Testis (tissue), 3 donors: Measurements from ENCODE around the gene TGFBI. TPM values are rescaled to one million over a fixed set of nuclear protein-coding genes. Genes with fewer than 3 reads are reported as not detected.

Experiments used
- DNase-seq: peaks from one replicate; pipeline ENCODE4 v3.0.0-alpha.2; 2019
- H3K27ac ChIP-seq, 2 donors: fragments of 200-600 bp; sonication (generic); one replicate each; pipeline ENCODE4 v1.5.1; 2019
- H3K27me3 ChIP-seq: fragments of 200-600 bp; sonication (generic); one replicate; pipeline ENCODE4 v1.5.1; 2019
- H3K36me3 ChIP-seq: fragments of 200-600 bp; sonication (generic); one replicate; pipeline ENCODE4 v1.5.1; 2017; ENCODE audit warnings: low read depth; ENCODE audit errors: missing control alignments
- H3K4me1 ChIP-seq: fragments of 200-600 bp; sonication (generic); one replicate; pipeline ENCODE4 v1.5.1; 2019
- H3K4me3 ChIP-seq, 2 donors: fragments of 200-600 bp; sonication (generic); one replicate each; pipeline ENCODE4 v1.5.1; 2017 to 2019
- H3K9me3 ChIP-seq: fragments of 200-600 bp; sonication (generic); one replicate; pipeline ENCODE4 v1.5.1; 2017
- CTCF ChIP-seq, 3 experiments: fragments of 450-650 bp in 2 of 3; fragments of 200-600 bp in 1 of 3; sonication (generic) in 1 of 3; IDR thresholded peaks; one replicate each; pipeline ENCODE4 v1.5.1; 2016 to 2019; ENCODE audit warnings: antibody characterized with exemption in 3 of 3, mild to moderate bottlenecking in 2 of 3, moderate library complexity in 1 of 3
- POLR2A ChIP-seq: fragments of 450-650 bp; IDR thresholded peaks from one replicate; pipeline ENCODE4 v1.6.1; 2017; ENCODE audit warnings: antibody characterized with exemption, mild to moderate bottlenecking, moderate library complexity
- WGBS, 2 donors: methylation state at CpG; one replicate each; pipeline ENCODE4 v1.1.5; 2018; 5-methylcytosine and 5-hydroxymethylcytosine counted together
- intact Hi-C: fragments of 100-400 bp; cut with DNase I; formaldehyde crosslinking; loops from one replicate; pipeline ENCODE4 v1.15.1; 2023; ENCODE audit warnings: low total_unique reads
- polyA plus RNA-seq: library from polyadenylated mRNA; stranded (reverse); fragments of 350-450 nt; fragmentation: Illumina TruSeq; extraction: RNeasy Lipid Tissue Mini Kit (QIAGEN cat#74804); gene quantifications from one replicate; pipeline ENCODE4 v1.2.3, GENCODE V29; 2014; ENCODE audit warnings: low read depth, low replicate concordance; ENCODE audit not compliant: insufficient read depth
- total RNA-seq, 2 donors: library from RNA; depleted of rRNA; stranded (reverse); fragments of >200 nt; gene quantifications; one replicate each; pipeline ENCODE4 v1.2.3, GENCODE V29; 2016

Gene TGFBI
- total and polyA plus RNA-seq, 3 donors from 2014 or later = 9.0 to 77.2 (median 15.4) TPM

GRCh38 chr5:136066661-136067271, 38.0 kb downstream of the TGFBI start:
- DNase-seq = peak; percentile 51
- intact Hi-C loops = no loop called here
- WGBS, 2 donors = 53 to 62% methylated on average over 4 of the region's 4 CpGs

GRCh38 chr5:136067422-136067821, 38.6 kb downstream of the TGFBI start:
- intact Hi-C loops = no loop called here
- 95 to 97% methylated on average over 1 of the region's 1 CpG for WGBS, 2 donors
- no peak overlapping the region for H3K27ac ChIP-seq

More at GRCh38 chr5:136066661-136067271, 38.0 kb downstream of the TGFBI start:
- Histone ChIP-seq H3K4me1 (no peaks in the 10 kb centered on the region), H3K27me3 (no peaks in the 10 kb centered on the region), H3K4me3 (no peak overlapping the region), H3K27ac (no peak overlapping the region), H3K36me3 (no peaks in the 10 kb centered on the region), H3K9me3 (no peaks in the 10 kb centered on the region)
- TF ChIP-seq CTCF (IDR thresholded peaks at IDR 0.05) (peak in 1 of 3 experiments; percentile 16), POLR2A (no peak)

GRCh38 chr5:136070486-136071285, 41.9 kb downstream of the TGFBI start:
- no peaks in the 10 kb centered on the region for H3K36me3 ChIP-seq
- no peaks in the 10 kb centered on the region for H3K27me3 ChIP-seq
- H3K4me3 ChIP-seq = no peak overlapping the region
- intact Hi-C loops = no loop called here
- no peak overlapping the region for H3K27ac ChIP-seq
- TF ChIP-seq POLR2A = no peak
- TF ChIP-seq CTCF (IDR thresholded peaks at IDR 0.05) = no peak
- WGBS, 2 donors = 77 to 88% methylated on average over 8 to 9 of the region's 9 CpGs
- DNase-seq = no peak
- H3K9me3 ChIP-seq = no peaks in the 10 kb centered on the region
- H3K4me1 ChIP-seq = no peaks in the 10 kb centered on the region

More at GRCh38 chr5:136067422-136067821, 38.6 kb downstream of the TGFBI start:
- DNase-seq = no peak
- TF ChIP-seq POLR2A (no peak), CTCF (IDR thresholded peaks at IDR 0.05) (no peak)
- H3K4me3 ChIP-seq = no peak overlapping the region
- H3K27me3 ChIP-seq = no peaks in the 10 kb centered on the region
- H3K4me1 ChIP-seq = no peaks in the 10 kb centered on the region
- H3K9me3 ChIP-seq = no peaks in the 10 kb centered on the region
- no peaks in the 10 kb centered on the region for H3K36me3 ChIP-seq

GRCh38 chr5:136073714-136074529, 45.1 kb downstream of the TGFBI start:
- TF ChIP-seq POLR2A (no peak), CTCF (IDR thresholded peaks at IDR 0.05) (no peak)
- Histone ChIP-seq H3K9me3 (no peaks in the 10 kb centered on the region), H3K27me3 (no peaks in the 10 kb centered on the region), H3K27ac (no peak overlapping the region), H3K4me1 (no peaks in the 10 kb centered on the region), H3K4me3 (no peak overlapping the region), H3K36me3 (no peaks in the 10 kb centered on the region)
- intact Hi-C loops = no loop called here
- DNase-seq = no peak
- WGBS, 2 donors = 91 to 95% methylated on average over 5 of the region's 5 CpGs
